Stimulated activated CD4-positive, alpha-beta T cell treated with anti-CD3 and anti-CD28 coated beads, Interleukin-12 subunit alpha, Interleukin-12 subunit beta, amount 100 ng/mL, for 48 hours (primary cell): ENCODE results near the gene GAK.
"Not testable (repeated sequence)": the region's sequence is repeated elsewhere in the genome, so short reads cannot be mapped to it uniquely, and the experiment has no call there.

ENCODE experiments used
- DNase-seq, 3 donors: peaks; one replicate each; pipeline ENCODE4 v3.0.0-alpha.2; 2020; ENCODE audit warnings: low read depth in 2 of 3, low spot score in 1 of 3

Gene GAK

GRCh38 chr4:819401-820229 lies 112.5 kb downstream of the GAK start:
- no peak for DNase-seq

GRCh38 chr4:818106-818921 lies 113.8 kb downstream of the GAK start:
- no peak for DNase-seq

- DNase-seq = no peak
These were observed 116.5 kb downstream of the GAK start for GRCh38 chr4:815464-816146.

- DNase-seq = no peak
These were observed 117.7 kb downstream of the GAK start for GRCh38 chr4:814312-814850.

- no peak for DNase-seq
These were observed 118.2 kb downstream of the GAK start for GRCh38 chr4:813900-814299.

GRCh38 chr4:808860-809570 lies 123.1 kb downstream of the GAK start:
- no peak for DNase-seq

GRCh38 chr4:807792-808191 lies 124.3 kb downstream of the GAK start:
- DNase-seq = no peak

- not testable (repeated sequence) for DNase-seq
These were observed 125.1 kb downstream of the GAK start for GRCh38 chr4:806979-807378.

- DNase-seq = no peak
These were observed 127.3 kb downstream of the GAK start for GRCh38 chr4:804804-805203.

GRCh38 chr4:803884-804283 lies 128.2 kb downstream of the GAK start:
- DNase-seq = no peak

- DNase-seq = no peak
These were observed 130.5 kb downstream of the GAK start for GRCh38 chr4:801436-802124.
